ENCODE measurements around the gene SLC39A3. TPM values are rescaled to one million over a fixed set of nuclear protein-coding genes. Genes with fewer than 3 reads are reported as not detected.

SLC39A3 gene
- total and polyA plus RNA-seq, 2 experiments from 2014 or later = 36.1 to 44.3 TPM

GRCh38 chr19:2711875-2712205 is 28.0 kb downstream of the SLC39A3 start:
- TF ChIP-seq EZH2 (IDR thresholded peaks at IDR 0.05; ENCODE audit: borderline replicate concordance) (no peak), EZH2phosphoT487 (IDR thresholded peaks at IDR 0.05; ENCODE audit: low read depth, severe bottlenecking, unreplicated experiment) (no peak), CTCF (IDR thresholded peaks at IDR 0.05; ENCODE audit: poor library complexity) (no peak)
- no peaks in the 10 kb centered on the region for H3K36me3 ChIP-seq (replicated peaks; ENCODE audit: insufficient read depth, low read depth)
- H3K27ac ChIP-seq = no peak overlapping the region
- no peaks in the 10 kb centered on the region for H4K20me1 ChIP-seq (ENCODE audit: insufficient read depth, poor library complexity, severe bottlenecking)
- 70% methylated on average over 5 of the region's 5 CpGs for WGBS (ENCODE audit: low lambda C conversion rate, missing lambda C conversion rate)
- no peaks in the 10 kb centered on the region for H3K9me2 ChIP-seq (replicated peaks; ENCODE audit: insufficient read depth)
- no peak overlapping the region for H2AFZ ChIP-seq
- no peak overlapping the region for H3K4me3 ChIP-seq
- H3K4me1 ChIP-seq (ENCODE audit: insufficient read depth) = no peaks in the 10 kb centered on the region
- H3K79me2 ChIP-seq = no peaks in the 10 kb centered on the region
- no peaks in the 10 kb centered on the region for H3K9me3 ChIP-seq (ENCODE audit: low read depth)
- no peak overlapping the region for H3K4me2 ChIP-seq
- DNase-seq (ENCODE audit: low spot score) = no peak
- no peaks in the 10 kb centered on the region for H3K27me3 ChIP-seq

- no peak overlapping the region for H3K27ac ChIP-seq
- H2AFZ ChIP-seq = no peak overlapping the region
- no peak for TF ChIP-seq CTCF (IDR thresholded peaks at IDR 0.05; ENCODE audit: poor library complexity)
- DNase-seq (ENCODE audit: low spot score) = no peak
- no peaks in the 10 kb centered on the region for H3K4me1 ChIP-seq (ENCODE audit: insufficient read depth)
- no peaks in the 10 kb centered on the region for H3K36me3 ChIP-seq (replicated peaks; ENCODE audit: insufficient read depth, low read depth)
- no peaks in the 10 kb centered on the region for H3K79me2 ChIP-seq
- H3K9me3 ChIP-seq (ENCODE audit: low read depth) = no peaks in the 10 kb centered on the region
- 77% methylated on average over 17 of the region's 17 CpGs for WGBS (ENCODE audit: low lambda C conversion rate, missing lambda C conversion rate)
- no peaks in the 10 kb centered on the region for H3K27me3 ChIP-seq
- no peak overlapping the region for H3K4me2 ChIP-seq
- no peak overlapping the region for H3K4me3 ChIP-seq
- no peaks in the 10 kb centered on the region for H3K9me2 ChIP-seq (replicated peaks; ENCODE audit: insufficient read depth)
- H4K20me1 ChIP-seq (ENCODE audit: insufficient read depth, poor library complexity, severe bottlenecking) = no peaks in the 10 kb centered on the region
These were observed 28.5 kb downstream of the SLC39A3 start for GRCh38 chr19:2711172-2711874.

GRCh38 chr19:2706251-2706650 is 33.6 kb downstream of the SLC39A3 start:
- DNase-seq (ENCODE audit: low spot score) = no peak

More at GRCh38 chr19:2706251-2706650, 33.6 kb downstream of the SLC39A3 start:
- H3K4me3 ChIP-seq = no peak overlapping the region
- H2AFZ ChIP-seq = no peak overlapping the region
- no peak overlapping the region for H3K27ac ChIP-seq
- no peaks in the 10 kb centered on the region for H3K9me2 ChIP-seq (replicated peaks; ENCODE audit: insufficient read depth)
- H3K27me3 ChIP-seq = peaks cover 11% of the 10 kb centered on the region
- no peaks in the 10 kb centered on the region for H3K9me3 ChIP-seq (ENCODE audit: low read depth)
- TF ChIP-seq CTCF (IDR thresholded peaks at IDR 0.05; ENCODE audit: poor library complexity) (no peak), EZH2 (IDR thresholded peaks at IDR 0.05; ENCODE audit: borderline replicate concordance) (no peak), EZH2phosphoT487 (IDR thresholded peaks at IDR 0.05; ENCODE audit: low read depth, severe bottlenecking, unreplicated experiment) (no peak)
- 100% methylated on average over 5 of the region's 5 CpGs for WGBS (ENCODE audit: low lambda C conversion rate, missing lambda C conversion rate)
- no peak overlapping the region for H3K4me2 ChIP-seq
- no peaks in the 10 kb centered on the region for H3K36me3 ChIP-seq (replicated peaks; ENCODE audit: insufficient read depth, low read depth)
- no peaks in the 10 kb centered on the region for H4K20me1 ChIP-seq (ENCODE audit: insufficient read depth, poor library complexity, severe bottlenecking)
- H3K4me1 ChIP-seq (ENCODE audit: insufficient read depth) = peaks cover 3% of the 10 kb centered on the region
- no peaks in the 10 kb centered on the region for H3K79me2 ChIP-seq
